ENCODE results near the gene HDAC4. TPM values are rescaled to one million over a fixed set of nuclear protein-coding genes. Genes with fewer than 3 reads are reported as not detected.

HDAC4 gene
- total and polyA plus RNA-seq, 2 of the 8 experiments (the other 6 are each of a cell fraction or from before 2014, with no cell fraction given) = 15.4 to 31.5 TPM

DNA sequence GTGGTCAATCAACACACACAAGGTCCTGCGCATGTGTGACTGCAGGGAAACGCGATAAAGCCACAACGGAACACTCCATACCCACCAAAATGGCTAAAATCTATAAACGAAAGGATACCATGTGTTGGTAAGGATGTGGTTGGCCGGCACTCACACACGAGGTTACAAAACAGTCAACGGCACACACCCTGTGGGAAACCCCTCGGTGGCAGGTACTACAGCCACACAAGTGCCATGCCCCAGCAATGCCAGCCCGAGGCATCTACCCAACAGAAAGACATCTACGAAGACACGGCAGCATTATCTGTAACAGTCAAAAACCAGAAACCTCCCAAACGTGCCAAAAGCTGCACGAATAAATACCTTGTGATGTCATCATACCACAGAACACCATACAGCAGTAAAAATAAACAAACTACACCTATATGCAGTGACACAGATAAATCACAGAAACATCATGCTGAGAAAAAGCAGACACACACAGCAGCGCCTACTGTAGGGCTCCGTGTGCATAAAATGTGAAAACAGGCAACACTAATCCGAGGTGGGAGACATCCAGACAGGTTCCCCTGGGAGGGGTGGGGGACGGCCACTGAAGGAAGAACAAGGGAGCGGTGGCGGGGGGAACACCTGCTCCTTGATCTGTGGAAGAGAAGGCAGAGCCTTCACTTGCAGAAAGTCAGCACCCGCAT is 36.7 kb downstream of the HDAC4 start:
- Histone ChIP-seq H3K56ac (replicated peaks; ENCODE audit: insufficient read length, low read depth, low read length) (no peak overlapping the region), H3K27me3 (replicated peaks in 1 of 4; ENCODE audit: control insufficient read depth in 3 of 4, extremely low read depth in 1 of 4, insufficient read depth in 3 of 4, low read length in 3 of 4) (no peaks in the 10 kb centered on the region; a peak in 1 of 7 replicates), H2BK15ac (ENCODE audit: low read length) (no peak overlapping the region), H3K4ac (replicated peaks; ENCODE audit: insufficient read length, low read depth, low read length) (no peak overlapping the region), H2AFZ (ENCODE audit: low read length) (no peak overlapping the region), H3K79me2 (ENCODE audit: control insufficient read depth in 1 of 2, insufficient read depth in 2 of 2, low read length in 2 of 2) (peaks cover 7 to 83% of the 10 kb centered on the region in 2 experiments), H3K9me3 (ENCODE audit: insufficient read depth in 2 of 2, low read depth in 1 of 2, low read length in 1 of 2) (no peaks in the 10 kb centered on the region), H3K18ac (ENCODE audit: extremely low read depth, low read length) (no peak overlapping the region), H2BK20ac (ENCODE audit: low read length) (no peak overlapping the region), H2BK120ac (replicated peaks; ENCODE audit: low read depth, low read length) (no peak overlapping the region), H2BK12ac (ENCODE audit: low read depth, low read length) (no peak overlapping the region), H3K23me2 (ENCODE audit: low read depth, low read length) (no peaks in the 10 kb centered on the region), H3K27ac (ENCODE audit: low read depth, low read length) (no peak overlapping the region), H3K4me3 (ENCODE audit: extremely low read depth in 1 of 4, insufficient read depth in 2 of 4, low read depth in 3 of 4, low read length in 4 of 4) (no peak overlapping the region), H3K23ac (ENCODE audit: insufficient read length) (no peak overlapping the region), H4K8ac (ENCODE audit: extremely low read depth, insufficient read depth, low read length) (no peak overlapping the region), H3K9ac (replicated peaks in 1 of 4; ENCODE audit: extremely low read depth in 1 of 4, low read depth in 3 of 4, low read length in 3 of 4) (no peak overlapping the region), H4K20me1 (replicated peaks in 1 of 2; ENCODE audit: control insufficient read depth in 1 of 2, insufficient read depth in 2 of 2, low read length in 2 of 2) (peaks cover 13 to 30% of the 10 kb centered on the region in 2 experiments), H3K4me2 (ENCODE audit: insufficient read depth in 1 of 2, low read depth in 2 of 2, low read length in 2 of 2) (no peak overlapping the region), H4K5ac (ENCODE audit: insufficient read length, low read depth, low read length) (peak overlapping the region; percentile 4), H3K4me1 (replicated peaks in 1 of 4; ENCODE audit: control insufficient read depth in 3 of 4, insufficient read depth in 4 of 4, low read length in 3 of 4) (peaks cover 0 to 6% (median 2%) of the 10 kb centered on the region in 4 experiments; a peak in 4 of 7 replicates), H2AK5ac (ENCODE audit: low read depth, low read length) (no peak overlapping the region), H2BK5ac (ENCODE audit: low read depth, low read length) (no peak overlapping the region), H3K36me3 (ENCODE audit: control insufficient read depth in 2 of 4, insufficient read depth in 4 of 4, low read length in 3 of 4) (no peaks in the 10 kb centered on the region), H3K14ac (ENCODE audit: insufficient read length) (no peak overlapping the region), H3K79me1 (ENCODE audit: low read depth, low read length) (peaks cover 20% of the 10 kb centered on the region), H4K91ac (replicated peaks; ENCODE audit: insufficient read length, low read length) (no peak overlapping the region)
- FAIRE-seq = no peak
- TF ChIP-seq CEBPB (IDR thresholded peaks at IDR 0.05; ENCODE audit: low read depth, low read length) = no peak
- TF ChIP-seq POU5F1 (IDR thresholded peaks at IDR 0.05; ENCODE audit: low read depth, low read length) = no peak
- TF ChIP-seq, protein P1, sequence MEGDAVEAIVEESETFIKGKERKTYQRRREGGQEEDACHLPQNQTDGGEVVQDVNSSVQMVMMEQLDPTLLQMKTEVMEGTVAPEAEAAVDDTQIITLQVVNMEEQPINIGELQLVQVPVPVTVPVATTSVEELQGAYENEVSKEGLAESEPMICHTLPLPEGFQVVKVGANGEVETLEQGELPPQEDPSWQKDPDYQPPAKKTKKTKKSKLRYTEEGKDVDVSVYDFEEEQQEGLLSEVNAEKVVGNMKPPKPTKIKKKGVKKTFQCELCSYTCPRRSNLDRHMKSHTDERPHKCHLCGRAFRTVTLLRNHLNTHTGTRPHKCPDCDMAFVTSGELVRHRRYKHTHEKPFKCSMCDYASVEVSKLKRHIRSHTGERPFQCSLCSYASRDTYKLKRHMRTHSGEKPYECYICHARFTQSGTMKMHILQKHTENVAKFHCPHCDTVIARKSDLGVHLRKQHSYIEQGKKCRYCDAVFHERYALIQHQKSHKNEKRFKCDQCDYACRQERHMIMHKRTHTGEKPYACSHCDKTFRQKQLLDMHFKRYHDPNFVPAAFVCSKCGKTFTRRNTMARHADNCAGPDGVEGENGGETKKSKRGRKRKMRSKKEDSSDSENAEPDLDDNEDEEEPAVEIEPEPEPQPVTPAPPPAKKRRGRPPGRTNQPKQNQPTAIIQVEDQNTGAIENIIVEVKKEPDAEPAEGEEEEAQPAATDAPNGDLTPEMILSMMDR (IDR thresholded peaks at IDR 0.05; ENCODE audit: control extremely low read depth in 1 of 3, insufficient read depth in 1 of 3, low read depth in 1 of 3, low read length in 3 of 3) = peak in 1 of 3 experiments; percentile 20; a peak in 1 of 4 replicates
- DNase-seq (ENCODE audit: low read depth in 1 of 2, low spot score in 2 of 2) = no peak
- ChIA-PET CTCF (ENCODE audit: partially characterized antibody) (interaction anchor here (1.1 to 2.5 kb wide), 3 partner anchors 17 to 170 kb away, joined by 3 to 10 read pairs (median 5); no protein-coding TSS in a partner anchor), POLR2A (ENCODE audit: partially characterized antibody) (no interaction called here)
- WGBS, 2 experiments (ENCODE audit: extremely low coverage in 1 of 2, insufficient coverage in 1 of 2, insufficient read length in 1 of 2, insufficient replicate concordance in 2 of 2, low coverage in 1 of 2, low lambda C conversion rate in 2 of 2, missing lambda C conversion rate in 1 of 2) = 91% methylated on average over 21 of the region's 21 CpGs; no CpG with 5 or more reads in 1 of the 2 experiments

Measured in H1 (cell line).